Suppressor macrophage treated with lipopolysaccharide for 4 hours (primary cell): ENCODE measurements around the gene CRIM1.

Experiments used
- DNase-seq: peaks from one replicate; pipeline ENCODE4 v3.0.0-alpha.2; 2020

Gene CRIM1

DNA sequence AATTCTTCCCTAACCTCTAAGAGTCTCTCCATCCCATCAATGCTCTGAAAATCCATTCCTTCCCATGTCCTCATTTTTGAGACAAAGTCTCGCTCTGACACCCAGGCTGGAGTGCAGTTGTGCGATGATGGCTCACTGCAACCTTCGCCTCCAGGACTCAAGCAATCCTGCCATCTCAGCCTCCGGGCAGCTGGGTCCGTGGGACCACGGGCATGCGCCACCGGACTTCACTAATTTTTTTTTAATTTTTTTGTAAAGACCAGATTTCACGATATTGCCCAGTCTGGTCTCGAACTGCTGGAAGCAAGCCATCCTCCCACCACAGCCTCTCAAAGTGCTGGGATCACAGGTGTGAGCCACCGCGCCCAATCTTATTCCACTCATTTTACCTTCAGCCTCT, 240.8 kb downstream of the CRIM1 start:
- no peak for DNase-seq

DNA sequence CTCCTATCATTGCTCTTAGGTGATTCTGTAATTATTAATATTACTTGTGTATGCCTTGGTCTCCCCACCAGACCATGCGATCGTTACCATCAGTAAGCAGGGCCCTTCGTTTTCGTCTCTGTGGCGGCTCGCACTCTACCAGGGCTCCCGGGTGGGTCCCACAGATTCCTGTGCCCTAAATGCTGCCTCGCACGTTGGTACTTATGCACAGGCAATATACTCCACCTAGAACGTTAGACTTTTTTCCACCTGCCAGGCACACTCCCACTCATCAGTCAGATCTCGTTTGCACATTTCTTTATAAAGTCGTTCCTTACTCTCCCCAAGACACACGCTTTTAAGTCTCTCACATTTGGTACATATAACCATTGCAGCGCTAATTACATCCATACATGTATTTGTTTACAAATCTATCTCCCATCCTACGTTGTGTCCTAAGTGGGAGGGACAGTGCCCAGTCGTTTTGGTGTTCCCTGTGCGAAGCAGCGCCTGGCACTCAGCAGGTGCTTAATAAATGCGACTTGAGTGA, 241.5 kb downstream of the CRIM1 start:
- DNase-seq: no peak

DNA sequence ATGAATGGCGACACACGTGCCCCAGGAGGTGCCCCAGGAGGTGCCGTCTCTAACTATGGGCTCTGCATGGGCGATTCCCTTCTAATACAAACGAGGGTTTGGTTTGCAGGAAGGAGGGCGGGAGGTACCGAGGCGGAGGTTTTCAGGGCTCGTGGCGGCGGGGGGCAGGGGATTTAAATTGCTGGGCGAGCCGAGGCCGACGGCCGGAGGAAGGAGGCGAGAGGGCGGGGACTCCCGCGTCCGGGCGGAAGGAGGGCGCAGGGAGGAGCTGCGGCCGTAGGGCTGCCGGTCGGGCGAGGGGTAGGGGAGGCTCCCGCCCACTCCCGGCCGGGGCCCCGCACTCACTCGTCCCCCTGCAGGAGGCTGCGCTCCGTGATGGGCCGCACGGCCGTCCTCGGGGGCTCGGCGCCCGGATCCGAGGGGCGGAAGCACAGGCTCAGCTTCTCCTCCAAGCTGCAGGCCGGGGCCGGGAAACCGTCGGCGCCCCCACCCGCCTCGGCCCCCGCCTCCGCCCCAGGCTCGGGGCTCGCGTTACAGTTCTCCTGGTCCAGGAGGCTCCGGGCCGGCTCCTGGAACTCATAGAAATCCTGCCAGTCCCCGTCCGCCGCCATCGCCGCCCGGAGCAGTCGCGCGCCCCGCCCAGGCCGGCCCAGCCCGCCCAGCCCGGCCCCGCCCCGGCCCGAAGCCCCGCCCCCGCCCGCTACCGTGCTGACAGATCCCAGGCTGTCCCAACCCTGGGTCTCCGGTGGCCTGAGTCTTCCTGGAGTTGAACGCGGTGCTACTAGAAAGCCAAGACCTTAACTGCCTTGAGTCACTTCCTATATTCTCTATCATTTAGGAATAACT, 242.2 kb downstream of the CRIM1 start, which contains the start of gene FEZ2:
Gene FEZ2 (minus strand): TSS at position 637 of the 846 bp plus-strand sequence. CDS start 26 bp downstream, at position 611.
- peak; percentile 81 for DNase-seq
